HG03039 (cell line): Measurements from ENCODE around the gene KANK3.
A peak's percentile ranks its signal among the peaks of the same experiment; 100 is the strongest.

Source experiments
- ATAC-seq: cut with Tn5 transposase; IDR thresholded peaks from one replicate; pipeline ENCODE4 v1.9.1; 2021; ENCODE audit warnings: mild to moderate bottlenecking, moderate library complexity; ENCODE audit not compliant: unreplicated experiment

Gene KANK3

DNA sequence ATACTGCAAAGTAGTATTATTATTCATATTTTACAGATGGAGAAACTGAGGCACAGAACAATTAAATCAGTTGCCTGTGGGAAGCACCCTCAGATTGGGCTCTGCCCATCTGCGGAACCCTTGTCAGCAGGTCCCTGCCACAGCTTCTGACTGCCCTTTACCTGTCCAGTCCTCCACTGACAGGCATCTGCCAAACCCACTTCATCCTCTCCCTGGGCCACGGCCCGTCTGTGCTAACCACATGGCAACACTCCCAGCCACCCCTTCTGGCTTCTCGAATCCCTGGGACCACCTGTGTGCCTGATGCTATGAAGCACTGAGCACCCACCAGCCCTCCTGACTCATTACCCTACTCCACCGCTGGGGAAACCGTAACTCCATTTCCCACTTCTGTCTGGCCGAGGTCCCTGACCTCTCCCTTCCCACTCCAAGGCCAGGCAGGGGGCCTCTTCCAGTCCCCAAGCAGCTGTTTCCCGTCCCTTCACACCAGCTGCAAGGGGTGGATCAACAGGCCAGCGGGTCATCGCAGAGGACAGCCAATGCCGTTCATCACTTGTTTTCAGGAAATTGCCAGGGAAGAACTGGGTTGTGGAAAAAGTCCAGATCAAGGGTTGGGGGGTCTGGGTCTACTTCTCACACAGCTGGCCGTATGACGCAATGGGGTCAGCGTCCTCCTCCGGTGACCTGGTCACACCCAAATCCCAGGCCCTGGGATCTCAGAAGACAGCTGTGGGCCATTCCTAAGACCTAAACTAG is 2.5 kb downstream of the KANK3 start:
- ATAC-seq: no peak

- no peak for ATAC-seq
These were observed 4.2 kb downstream of the KANK3 start for GRCh38 chr19:8338835-8339234.

DNA sequence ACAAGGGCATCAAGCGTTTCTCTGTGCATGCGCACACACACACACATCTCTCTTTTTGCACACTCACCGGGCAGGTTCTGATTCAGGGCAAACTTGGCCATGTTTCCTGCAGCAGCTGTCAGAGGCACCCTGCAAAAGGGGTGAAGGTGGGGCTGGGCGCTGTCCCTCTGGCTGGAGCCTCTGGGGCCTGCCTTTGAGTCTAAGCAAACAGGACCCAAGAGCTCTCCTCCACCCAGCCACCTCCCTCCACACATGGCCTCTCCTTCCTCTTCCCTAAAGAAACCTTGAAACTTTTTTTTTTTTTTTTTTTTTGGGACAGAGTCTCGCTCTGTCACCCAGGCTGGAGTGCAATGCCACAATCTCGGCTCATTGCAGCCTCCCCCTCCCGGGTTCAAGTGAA is 5.3 kb downstream of the KANK3 start:
- no peak for ATAC-seq

DNA sequence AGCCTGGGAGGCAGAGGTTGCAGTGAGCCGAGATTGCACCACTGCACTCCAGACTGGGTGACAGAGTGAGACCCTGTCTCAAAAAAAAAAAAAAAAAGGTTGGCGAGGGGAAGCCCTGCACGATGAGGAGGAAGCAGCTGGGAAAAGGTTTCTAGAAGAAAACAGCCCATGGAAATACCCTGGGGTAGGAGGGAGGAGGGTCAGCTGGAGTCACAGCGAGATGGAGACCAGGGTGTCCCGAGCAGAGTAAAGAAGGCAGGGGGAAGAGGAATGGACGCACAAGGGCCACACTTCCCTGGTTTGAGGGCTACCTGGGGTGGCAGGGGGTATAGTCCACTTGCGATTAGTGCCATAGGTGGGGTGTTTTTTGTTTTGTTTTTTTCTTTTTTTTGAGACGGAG is 6.4 kb downstream of the KANK3 start:
- ATAC-seq: no peak

GRCh38 chr19:8336072-8336569 is 6.9 kb downstream of the KANK3 start:
- no peak for ATAC-seq

DNA sequence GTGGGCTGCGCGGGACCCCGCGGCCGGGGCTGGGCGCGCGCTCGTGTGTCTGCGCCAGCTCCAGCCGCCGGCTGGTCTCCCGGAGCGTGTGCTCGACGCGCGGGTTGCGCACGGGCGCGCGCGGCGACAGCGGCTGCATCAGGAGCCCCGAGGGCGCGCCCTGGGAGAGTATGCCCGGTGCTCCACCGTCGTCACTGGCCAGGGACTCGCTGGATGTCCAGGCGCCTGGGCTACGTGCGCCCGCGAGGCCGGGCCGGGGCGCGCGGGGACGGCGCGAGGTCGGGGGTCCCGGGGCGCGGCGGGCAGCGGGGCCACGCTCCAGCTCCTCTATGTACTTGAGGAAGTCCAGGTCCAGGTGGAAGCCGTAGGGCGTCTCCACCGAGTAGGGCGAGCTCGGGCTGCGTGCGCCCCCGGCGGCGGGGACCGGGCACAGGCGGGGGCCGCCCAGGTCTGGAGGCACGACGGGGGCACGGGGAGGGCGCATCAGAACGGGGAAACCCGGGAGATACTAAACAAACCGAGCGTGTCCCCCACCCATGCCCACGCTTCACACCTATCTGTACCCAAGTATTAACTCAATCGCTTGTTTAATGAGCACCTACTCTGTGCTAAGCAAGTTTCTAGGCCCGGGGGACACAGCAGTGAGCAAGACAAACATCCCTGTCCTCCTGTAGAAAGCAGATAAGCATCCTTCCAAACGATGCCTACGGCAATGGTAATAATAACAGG is 7.6 kb downstream of the KANK3 start:
- no peak for ATAC-seq

DNA sequence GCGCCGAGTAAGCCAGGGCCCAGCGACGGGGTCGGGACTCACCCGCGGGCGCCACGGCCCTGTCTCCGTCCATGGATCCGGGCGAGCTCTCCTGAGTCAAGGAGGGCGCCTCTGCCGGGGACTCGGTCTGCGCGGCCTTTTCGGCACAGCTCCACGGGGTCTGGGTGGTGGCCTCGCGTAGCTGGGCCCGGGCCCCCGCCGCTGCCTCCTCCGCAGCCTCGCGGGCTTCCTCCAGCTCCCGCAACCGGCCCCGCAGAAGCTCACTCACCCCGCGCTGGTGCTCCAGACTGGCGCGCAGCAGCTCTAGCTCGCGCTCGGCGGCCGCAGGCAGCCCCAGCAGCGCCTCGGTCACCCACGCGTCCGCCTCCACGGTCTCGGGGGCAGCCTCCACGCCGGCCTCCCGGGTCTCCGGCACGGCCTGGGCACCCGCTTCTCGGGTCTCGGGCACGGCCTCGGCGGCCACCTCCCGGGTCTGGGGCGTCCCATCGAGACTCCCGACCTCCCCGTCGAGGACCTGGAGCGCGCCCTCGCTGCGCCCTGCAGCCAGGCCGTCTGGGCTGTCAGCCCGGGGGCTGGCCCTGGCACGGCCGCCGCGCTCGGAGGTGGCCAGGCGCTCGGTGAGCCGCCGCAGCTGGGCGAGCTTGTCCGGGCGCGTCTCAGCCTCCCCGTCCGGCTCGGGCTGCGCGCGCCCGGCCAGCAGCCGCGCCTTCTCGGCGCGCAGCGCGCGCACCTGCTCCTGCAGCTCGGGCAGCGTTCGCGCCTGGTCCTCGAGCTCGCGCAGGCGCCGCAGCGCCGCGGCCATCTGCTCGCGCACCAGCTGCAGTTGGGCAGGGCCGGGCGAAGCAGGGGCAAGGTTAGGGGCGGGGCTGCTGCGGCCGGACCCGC is 8.4 kb downstream of the KANK3 start:
- ATAC-seq: no peak

- no peak for ATAC-seq
These were observed 9.2 kb downstream of the KANK3 start for GRCh38 chr19:8333767-8334457.

DNA sequence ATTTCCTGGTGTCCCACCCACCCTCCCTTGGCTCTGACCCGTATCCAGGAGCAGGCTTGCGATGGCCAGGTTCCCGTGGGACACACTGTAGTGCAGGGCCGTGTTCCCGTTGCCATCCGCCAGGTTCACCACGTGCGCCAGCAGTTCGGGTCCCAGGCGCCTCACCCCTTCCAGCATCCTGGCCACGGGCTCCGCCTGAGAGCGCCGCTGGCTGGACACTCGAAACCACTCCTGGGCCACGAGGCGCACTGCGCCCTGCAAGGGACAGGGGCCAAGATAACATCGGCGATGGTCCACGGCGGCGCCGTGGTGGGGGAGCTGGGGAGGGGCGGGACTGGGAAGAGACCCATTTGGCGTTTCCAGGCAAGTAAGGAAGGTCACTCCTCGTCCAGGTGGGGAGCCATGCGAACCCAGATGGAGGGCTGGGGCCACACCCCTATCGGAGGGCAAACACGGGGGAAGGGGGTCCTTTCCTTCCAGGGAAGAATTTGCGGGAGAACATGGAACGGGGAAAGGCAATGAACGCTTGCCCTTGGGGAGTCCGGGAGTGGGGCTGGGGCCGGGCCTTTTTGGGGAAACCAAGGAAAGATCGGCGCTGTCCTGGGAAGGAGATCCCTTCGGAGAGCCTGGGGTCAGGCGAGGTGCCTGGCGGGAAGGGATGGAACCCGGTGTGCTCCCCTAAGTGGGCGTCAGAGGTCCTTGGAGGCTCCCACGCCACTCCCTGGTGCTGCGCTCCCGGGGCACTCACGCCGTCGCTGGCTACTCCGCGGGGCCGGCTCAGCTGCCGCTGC is 9.9 kb downstream of the KANK3 start:
- no peak for ATAC-seq

DNA sequence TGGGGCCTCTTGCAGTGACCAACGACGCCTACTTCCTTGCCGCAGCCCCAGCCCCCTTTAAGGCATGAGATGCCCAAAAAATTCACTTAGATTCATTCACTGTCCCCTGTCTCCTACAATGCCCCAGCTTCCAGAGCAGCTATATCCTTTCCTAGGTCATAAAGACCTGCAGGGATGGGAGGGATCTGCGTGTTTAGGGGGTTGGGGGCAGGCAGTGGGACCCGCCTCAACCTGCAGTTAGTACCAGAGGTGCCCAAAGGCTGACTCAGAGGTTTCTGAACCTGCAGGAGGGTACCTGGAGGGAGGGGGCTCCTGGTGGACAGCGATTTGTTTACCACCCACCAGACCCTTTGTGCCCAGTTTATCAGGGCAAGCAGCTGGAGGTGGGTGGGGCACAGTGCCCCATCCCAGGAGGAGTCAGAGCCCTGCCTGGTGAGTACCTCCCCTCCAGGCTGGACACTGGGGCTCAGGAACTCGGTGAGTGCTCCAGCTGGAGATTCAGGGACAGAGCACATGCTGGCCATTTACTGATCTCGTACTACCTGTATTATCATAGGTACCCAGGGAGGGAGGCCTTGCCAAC is 11.7 kb downstream of the KANK3 start:
- no peak for ATAC-seq

GRCh38 chr19:8329996-8330395 is 13.1 kb downstream of the KANK3 start:
- ATAC-seq: no peak

GRCh38 chr19:8325454-8325853 is 17.6 kb downstream of the KANK3 start:
- ATAC-seq: no peak

GRCh38 chr19:8324186-8325050 is 18.6 kb downstream of the KANK3 start:
- no peak for ATAC-seq

GRCh38 chr19:8323781-8324185 is 19.3 kb downstream of the KANK3 start:
- ATAC-seq: no peak

DNA sequence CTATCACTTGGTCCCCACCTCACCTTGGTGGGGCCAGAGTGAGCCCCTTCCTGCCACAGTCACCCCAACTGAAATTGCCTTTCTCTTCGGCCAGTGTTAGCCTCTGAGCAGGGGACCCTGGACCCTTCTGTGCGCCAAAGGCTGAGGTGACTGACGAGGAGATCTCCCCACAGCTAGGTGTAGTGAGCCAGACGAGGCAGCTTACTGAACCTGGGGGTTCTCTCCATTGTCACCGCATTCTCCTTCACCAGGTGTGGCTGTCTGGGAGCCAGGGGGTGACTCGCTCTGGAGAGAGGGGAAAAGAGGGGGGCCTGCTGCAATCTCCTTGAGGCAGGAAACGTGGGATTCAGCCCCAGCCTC is 20.4 kb downstream of the KANK3 start:
- ATAC-seq: no peak

GRCh38 chr19:8321986-8322637 is 20.9 kb downstream of the KANK3 start:
- no peak for ATAC-seq

GRCh38 chr19:8321067-8321985 is 21.7 kb downstream of the KANK3 start, which contains the start of the genes NDUFA7 and RPS28:
Gene NDUFA7 (minus strand): TSS chr19:8321375. CDS start chr19:8321358, 17 bp downstream.
Gene RPS28 (plus strand): TSS chr19:8321496. CDS start chr19:8321531, 35 bp downstream.
- ATAC-seq: peak; percentile 91
